IPS-15b (cell line): Measurements from ENCODE around the gene IQUB.
A peak's percentile ranks its signal among the peaks of the same experiment; 100 is the strongest.
"Not testable (repeated sequence)": the region's sequence is repeated elsewhere in the genome, so short reads cannot be mapped to it uniquely, and the experiment has no call there.

Experiments
- H3K27me3 ChIP-seq: one replicate; pipeline ENCODE4 v1.6.1; 2013; ENCODE audit warnings: low read length; ENCODE audit not compliant: control insufficient read depth, insufficient read depth
- H3K36me3 ChIP-seq: one replicate; pipeline ENCODE4 v1.6.1; 2013; ENCODE audit warnings: low read length; ENCODE audit not compliant: control insufficient read depth, insufficient read depth
- H3K4me1 ChIP-seq: one replicate; pipeline ENCODE4 v1.6.1; 2013; ENCODE audit warnings: mild to moderate bottlenecking, low read length; ENCODE audit not compliant: control insufficient read depth, insufficient read depth
- H3K4me3 ChIP-seq: one replicate; pipeline ENCODE4 v1.5.1; 2013; ENCODE audit warnings: low read depth, low read length
- H3K9ac ChIP-seq: one replicate; pipeline ENCODE4 v1.6.1; 2013; ENCODE audit warnings: low read depth, mild to moderate bottlenecking, low read length
- H3K9me3 ChIP-seq: one replicate; pipeline ENCODE4 v1.6.1; 2013; ENCODE audit warnings: mild to moderate bottlenecking, low read length; ENCODE audit not compliant: control insufficient read depth, insufficient read depth

IQUB gene

DNA sequence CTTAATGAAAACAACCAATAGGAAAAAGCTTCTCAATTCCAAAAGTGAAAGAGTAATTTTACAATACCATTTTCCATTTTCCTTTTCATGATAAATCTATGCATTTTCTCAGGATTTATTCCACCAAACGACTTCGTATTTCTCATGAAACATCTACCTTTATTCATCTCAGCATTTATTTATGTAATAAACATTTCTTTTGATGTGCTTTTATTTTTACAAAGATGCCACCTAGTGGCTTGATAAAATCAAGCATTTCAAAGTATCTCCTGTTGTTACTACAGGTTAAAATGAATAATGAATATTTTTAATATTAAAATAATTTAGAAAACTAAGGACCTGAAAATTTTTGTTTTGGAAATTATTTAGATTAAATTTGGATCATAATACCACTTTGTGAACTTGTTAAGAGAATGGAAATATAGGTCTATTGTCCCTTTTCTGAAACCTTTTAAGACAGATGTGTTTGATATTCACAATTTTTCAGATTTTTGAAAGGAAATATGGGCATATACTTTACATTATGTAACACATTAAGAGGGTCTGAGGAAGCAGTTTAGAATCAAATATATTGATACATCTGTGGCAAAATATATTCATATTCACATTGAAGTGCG lies 2.7 kb upstream of the IQUB start:
- no peak overlapping the region for H3K9ac ChIP-seq
- no peaks in the 10 kb centered on the region for H3K36me3 ChIP-seq
- H3K27me3 ChIP-seq = peaks cover 12% of the 10 kb centered on the region
- no peak overlapping the region for H3K4me3 ChIP-seq
- H3K9me3 ChIP-seq = no peaks in the 10 kb centered on the region
- H3K4me1 ChIP-seq = peaks cover 2% of the 10 kb centered on the region

- Histone ChIP-seq H3K4me1 (peaks cover 2% of the 10 kb centered on the region), H3K9me3 (no peaks in the 10 kb centered on the region), H3K36me3 (no peaks in the 10 kb centered on the region), H3K9ac (no peak overlapping the region), H3K4me3 (no peak overlapping the region), H3K27me3 (peaks cover 12% of the 10 kb centered on the region)
These were observed 1.1 kb upstream of the IQUB start for GRCh38 chr7:123535517-123535916.

- peaks cover 2% of the 10 kb centered on the region for H3K4me1 ChIP-seq
- H3K27me3 ChIP-seq = peaks cover 12% of the 10 kb centered on the region
- H3K4me3 ChIP-seq = peak overlapping the region; percentile 82
- no peaks in the 10 kb centered on the region for H3K36me3 ChIP-seq
- no peaks in the 10 kb centered on the region for H3K9me3 ChIP-seq
- H3K9ac ChIP-seq = no peak overlapping the region
These were observed 439 bp downstream of the IQUB start for GRCh38 chr7:123533929-123534382.

- Histone ChIP-seq H3K9ac (no peak overlapping the region), H3K36me3 (no peaks in the 10 kb centered on the region), H3K4me3 (peak overlapping the region; percentile 82), H3K4me1 (peaks cover 2% of the 10 kb centered on the region), H3K9me3 (no peaks in the 10 kb centered on the region), H3K27me3 (peaks cover 12% of the 10 kb centered on the region)
These were observed 860 bp downstream of the IQUB start for GRCh38 chr7:123533553-123533917.

- peak overlapping the region; percentile 82 for H3K4me3 ChIP-seq
- H3K27me3 ChIP-seq = peaks cover 12% of the 10 kb centered on the region
- not testable (repeated sequence) for H3K9ac ChIP-seq, H3K4me1 ChIP-seq, H3K36me3 ChIP-seq, H3K9me3 ChIP-seq
These were observed 1.4 kb downstream of the IQUB start for GRCh38 chr7:123532788-123533552.

DNA sequence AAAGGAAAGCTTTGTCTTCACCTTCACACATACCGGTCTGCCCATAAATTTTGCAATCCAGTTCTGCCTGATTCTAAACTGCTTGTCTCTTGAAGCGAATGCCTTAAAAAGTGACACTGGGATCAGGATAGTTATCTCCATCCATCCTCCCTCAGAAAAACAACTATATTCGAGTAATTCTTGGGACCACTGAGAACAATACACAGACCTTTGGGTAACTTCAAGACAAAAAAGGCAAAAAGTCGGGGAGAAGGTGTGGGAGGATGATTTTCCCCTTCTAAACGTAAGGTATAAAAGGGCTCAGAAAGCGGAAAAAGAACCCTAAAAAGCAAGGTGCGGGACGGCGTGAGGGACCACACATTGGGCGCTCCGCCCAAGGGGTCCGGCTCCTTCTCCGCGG lies 2.1 kb downstream of the IQUB start:
- Histone ChIP-seq H3K27me3 (peaks cover 12% of the 10 kb centered on the region), H3K4me3 (peak overlapping the region; percentile 82)
- H3K36me3 ChIP-seq, H3K9ac ChIP-seq, H3K4me1 ChIP-seq, H3K9me3 ChIP-seq: not testable (repeated sequence)

DNA sequence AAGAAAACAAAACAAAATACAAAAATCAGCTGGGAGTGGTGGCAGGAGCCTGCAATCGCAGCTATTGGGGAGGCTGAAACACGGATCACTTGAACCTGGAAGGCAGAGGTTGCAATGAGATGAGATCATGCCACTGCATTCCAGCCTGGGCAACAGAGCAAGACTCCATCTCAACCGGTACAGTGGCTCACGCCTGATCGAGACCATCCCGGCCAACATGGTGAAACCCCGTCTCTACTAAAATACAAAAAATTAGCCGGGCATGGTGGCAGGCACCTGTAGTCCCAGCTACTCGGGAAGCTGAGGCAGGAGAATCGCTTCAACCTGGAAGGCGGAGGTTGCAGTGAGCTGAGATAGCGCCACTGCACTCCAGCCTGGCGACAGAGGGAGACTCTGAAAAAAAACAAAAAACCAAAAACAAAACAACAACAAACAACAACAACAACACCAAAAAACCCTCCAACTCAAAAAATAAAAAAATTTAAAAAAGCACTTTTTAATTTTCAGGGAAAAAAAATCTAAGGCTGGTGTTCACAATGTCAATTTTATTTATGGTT lies 4.3 kb downstream of the IQUB start:
- H3K4me1 ChIP-seq, H3K36me3 ChIP-seq, H3K4me3 ChIP-seq, H3K9me3 ChIP-seq, H3K9ac ChIP-seq: not testable (repeated sequence)
- H3K27me3 ChIP-seq = peaks cover 12% of the 10 kb centered on the region

DNA sequence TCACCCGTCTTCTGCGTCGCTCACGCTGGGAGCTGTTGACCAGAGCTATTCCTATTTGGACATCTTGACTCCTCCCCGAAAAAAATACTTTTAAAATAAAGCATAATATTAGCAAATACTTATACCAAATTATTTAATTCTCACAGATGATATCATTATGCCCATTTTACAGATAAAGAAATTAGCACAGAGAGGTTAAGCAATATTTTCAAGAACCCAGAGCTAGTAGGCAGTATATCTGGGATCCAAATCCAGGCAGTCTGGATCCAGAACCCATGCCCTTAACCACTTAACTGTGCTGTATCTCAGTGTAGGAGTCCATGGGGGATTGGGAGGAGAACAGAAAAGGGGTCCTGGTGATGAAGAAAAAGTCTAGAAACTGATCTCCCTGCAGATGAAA lies 6.1 kb downstream of the IQUB start:
- Histone ChIP-seq H3K9ac (no peak overlapping the region), H3K4me3 (peak overlapping the region; percentile 42), H3K4me1 (peaks cover 1% of the 10 kb centered on the region), H3K27me3 (peaks cover 3% of the 10 kb centered on the region), H3K9me3 (no peaks in the 10 kb centered on the region), H3K36me3 (no peaks in the 10 kb centered on the region)

DNA sequence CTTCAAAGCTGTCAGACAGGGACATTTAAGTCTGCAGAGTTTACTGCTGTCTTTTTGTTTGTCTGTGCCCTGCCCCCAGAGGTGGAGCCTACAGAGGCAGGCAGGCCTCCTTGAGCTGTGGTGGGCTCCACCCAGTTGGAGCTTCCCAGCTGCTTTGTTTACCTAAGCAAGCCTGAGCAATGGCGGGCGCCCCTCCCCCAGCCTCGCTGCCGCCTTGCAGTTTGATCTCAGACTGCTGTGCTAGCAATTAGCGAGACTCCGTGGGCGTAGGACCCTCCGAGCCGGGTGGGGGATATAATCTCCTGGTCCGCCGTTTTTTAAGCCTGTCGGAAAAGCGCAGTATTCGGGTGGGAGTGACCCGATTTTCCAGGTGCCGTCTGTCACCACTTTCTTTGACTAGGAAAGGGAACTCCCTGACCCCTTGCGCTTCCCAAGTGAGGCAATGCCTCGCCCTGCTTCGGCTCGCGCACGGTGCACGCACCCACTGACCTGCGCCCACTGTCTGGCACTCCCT lies 6.6 kb downstream of the IQUB start:
- H3K27me3 ChIP-seq, H3K36me3 ChIP-seq, H3K9me3 ChIP-seq, H3K9ac ChIP-seq, H3K4me1 ChIP-seq: not testable (repeated sequence)
- peak overlapping the region; percentile 42 for H3K4me3 ChIP-seq

- H3K27me3 ChIP-seq, H3K36me3 ChIP-seq, H3K9me3 ChIP-seq, H3K4me3 ChIP-seq, H3K4me1 ChIP-seq, H3K9ac ChIP-seq: not testable (repeated sequence)
These were observed 7.9 kb downstream of the IQUB start for GRCh38 chr7:123526533-123526932.

DNA sequence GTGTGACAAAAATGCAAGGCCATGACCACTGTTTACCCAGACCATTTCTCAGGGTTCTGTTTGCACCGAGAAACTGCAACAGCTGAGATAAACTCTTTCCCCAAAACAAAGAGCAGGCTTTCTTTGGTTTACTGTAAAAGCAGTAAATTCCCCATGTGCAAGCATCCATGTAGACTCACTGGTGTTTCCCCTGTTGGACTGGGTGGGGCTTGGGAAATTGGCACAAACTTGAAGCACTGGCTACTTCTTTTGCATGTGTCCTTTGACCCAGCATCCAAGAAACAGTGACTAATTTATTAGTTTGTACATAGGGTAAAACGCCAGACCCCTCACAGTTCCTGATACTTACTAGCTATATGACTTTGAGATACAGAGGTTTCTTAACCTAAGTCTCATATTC lies 12.3 kb downstream of the IQUB start:
- Histone ChIP-seq H3K9ac (no peak overlapping the region), H3K27me3 (no peaks in the 10 kb centered on the region), H3K4me1 (no peaks in the 10 kb centered on the region), H3K4me3 (no peak overlapping the region), H3K36me3 (no peaks in the 10 kb centered on the region), H3K9me3 (no peaks in the 10 kb centered on the region)

DNA sequence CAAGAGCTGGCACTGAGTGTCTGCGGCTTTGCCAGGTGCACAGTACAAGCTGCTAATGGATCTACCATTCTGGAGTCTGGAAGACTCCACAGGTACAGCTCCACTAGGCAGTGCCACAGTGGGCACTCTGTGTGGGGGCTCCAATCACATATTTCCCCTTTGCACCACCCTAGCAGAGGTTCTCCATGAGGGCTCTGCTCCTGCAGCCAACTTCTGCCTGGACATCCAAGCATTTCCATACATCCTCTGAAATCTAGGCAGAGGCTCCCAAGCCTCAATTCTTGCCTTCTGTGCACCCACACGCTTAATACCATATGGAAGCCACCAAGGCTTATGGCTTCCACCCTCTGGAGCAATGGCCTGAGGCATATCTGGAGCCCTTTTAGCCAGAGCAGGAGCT lies 29.2 kb downstream of the IQUB start:
- H3K27me3 ChIP-seq = no peaks in the 10 kb centered on the region
- H3K4me1 ChIP-seq = no peaks in the 10 kb centered on the region
- no peaks in the 10 kb centered on the region for H3K36me3 ChIP-seq
- no peak overlapping the region for H3K4me3 ChIP-seq
- H3K9ac ChIP-seq = no peak overlapping the region
- H3K9me3 ChIP-seq = no peaks in the 10 kb centered on the region
